GM13976 (cell line): ENCODE results near the gene EFNB1.

ENCODE experiments used
- DNase-seq: peaks from one replicate; pipeline ENCODE4 v3.0.0; 2012; ENCODE audit warnings: low spot score
- in situ Hi-C: fragments of 300-500 bp; cut with MboI; formaldehyde crosslinking; loops from one replicate; pipeline ENCODE4 v1.12.0; 2022; ENCODE audit warnings: low sequenced_read_pairs, mixed read lengths, inconsistent platforms; ENCODE audit not compliant: unreplicated experiment
- TF ChIP-seq, protein P1 (sequence below): IDR thresholded peaks from 2 replicates; pipeline ENCODE4 v1.5.1; 2012; ENCODE audit warnings: borderline replicate concordance, mild to moderate bottlenecking; ENCODE audit not compliant: insufficient read depth; ENCODE audit errors: extremely low read depth, missing control alignments, control extremely low read depth

Gene EFNB1

DNA sequence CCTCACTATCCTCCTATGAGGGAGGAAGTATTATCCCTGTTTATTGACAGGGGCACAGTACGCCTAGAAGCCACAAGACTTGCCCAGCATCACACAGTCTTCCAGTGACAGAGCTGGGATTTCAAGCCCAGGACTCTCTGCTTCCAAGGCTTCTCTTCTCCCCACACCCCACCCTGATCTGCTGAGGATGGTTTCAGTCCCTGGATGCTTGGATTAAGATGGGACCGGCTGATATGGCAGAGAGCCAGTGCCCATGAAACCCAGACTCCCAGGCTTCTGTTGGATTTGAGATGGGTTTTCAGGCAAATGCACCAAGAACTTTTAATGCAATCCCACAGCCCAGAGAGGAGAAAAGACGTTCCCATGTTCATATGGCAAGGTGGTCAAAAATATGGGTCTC is 23.2 kb downstream of the EFNB1 start:
- DNase-seq = no peak
- TF ChIP-seq, protein P1, sequence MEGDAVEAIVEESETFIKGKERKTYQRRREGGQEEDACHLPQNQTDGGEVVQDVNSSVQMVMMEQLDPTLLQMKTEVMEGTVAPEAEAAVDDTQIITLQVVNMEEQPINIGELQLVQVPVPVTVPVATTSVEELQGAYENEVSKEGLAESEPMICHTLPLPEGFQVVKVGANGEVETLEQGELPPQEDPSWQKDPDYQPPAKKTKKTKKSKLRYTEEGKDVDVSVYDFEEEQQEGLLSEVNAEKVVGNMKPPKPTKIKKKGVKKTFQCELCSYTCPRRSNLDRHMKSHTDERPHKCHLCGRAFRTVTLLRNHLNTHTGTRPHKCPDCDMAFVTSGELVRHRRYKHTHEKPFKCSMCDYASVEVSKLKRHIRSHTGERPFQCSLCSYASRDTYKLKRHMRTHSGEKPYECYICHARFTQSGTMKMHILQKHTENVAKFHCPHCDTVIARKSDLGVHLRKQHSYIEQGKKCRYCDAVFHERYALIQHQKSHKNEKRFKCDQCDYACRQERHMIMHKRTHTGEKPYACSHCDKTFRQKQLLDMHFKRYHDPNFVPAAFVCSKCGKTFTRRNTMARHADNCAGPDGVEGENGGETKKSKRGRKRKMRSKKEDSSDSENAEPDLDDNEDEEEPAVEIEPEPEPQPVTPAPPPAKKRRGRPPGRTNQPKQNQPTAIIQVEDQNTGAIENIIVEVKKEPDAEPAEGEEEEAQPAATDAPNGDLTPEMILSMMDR = no peak
- in situ Hi-C loops = no loop called here

DNA sequence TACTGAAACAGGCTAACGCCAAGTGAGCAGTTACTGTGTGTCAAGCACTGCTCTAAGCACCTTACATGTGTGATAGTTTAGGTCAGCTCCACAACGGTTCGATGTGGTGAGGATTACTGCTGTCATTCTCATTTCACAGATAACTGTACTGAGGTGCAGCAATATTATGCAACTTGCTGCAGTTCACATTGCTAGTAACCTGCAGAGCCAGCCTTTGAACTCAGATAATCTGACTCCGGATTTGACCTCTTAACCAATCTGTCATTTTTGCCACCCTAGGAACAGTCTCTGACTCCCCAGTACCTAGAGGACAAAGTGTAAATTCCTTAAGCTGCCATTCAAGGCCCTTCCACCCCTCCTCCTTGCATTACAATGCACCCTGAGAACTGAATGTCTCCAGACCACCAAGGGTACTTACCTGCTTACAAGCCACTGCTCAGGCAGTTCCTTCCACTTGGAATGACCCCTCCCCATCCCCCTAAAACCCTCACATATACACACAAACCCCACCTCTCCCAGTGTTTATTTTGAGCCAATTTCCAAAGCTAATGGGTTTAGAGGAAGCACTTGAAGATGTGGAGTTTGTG is 24.9 kb downstream of the EFNB1 start:
- TF ChIP-seq, protein P1 = no peak
- in situ Hi-C loops = no loop called here
- no peak for DNase-seq

DNA sequence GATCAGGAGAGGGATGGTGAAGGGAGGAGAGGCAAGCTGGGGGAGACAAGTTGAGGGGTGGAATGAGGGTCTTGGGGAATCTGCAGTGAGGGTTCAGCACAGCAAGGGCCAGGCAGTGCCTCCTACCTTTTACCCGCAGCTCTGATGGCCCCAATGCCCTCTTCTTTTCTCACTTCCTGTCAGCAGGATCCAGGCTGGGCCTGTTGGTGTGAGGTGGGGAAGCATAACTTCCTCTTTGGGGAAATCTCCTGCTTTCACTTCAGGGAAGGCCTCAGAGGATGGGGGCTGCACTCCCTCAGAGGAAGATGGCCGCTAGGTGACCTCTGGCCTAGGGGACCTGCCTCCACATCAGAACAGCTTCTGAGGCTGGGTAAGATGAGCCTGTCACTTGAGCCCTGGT is 36.5 kb downstream of the EFNB1 start:
- TF ChIP-seq, protein P1 = no peak
- DNase-seq = no peak
- in situ Hi-C loops = no loop called here

DNA sequence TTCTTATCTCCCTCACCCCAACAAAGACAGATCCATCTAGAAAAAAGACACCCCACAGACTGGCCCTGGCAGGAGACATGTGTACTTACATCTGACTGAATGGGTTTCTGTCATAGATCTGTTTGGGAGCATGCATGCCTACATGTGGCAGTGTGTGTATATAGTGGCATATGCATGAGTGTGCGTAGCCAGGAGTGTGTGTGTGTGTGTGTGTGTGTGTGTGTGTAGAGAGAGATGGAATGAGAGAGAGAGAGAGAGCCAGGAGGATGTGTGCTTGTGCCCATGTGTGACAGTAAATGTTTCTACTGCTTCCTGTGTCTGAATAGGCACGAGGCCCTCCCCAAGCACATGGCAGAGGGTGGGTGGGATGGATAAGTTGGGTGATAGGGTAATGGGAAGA is 37.1 kb downstream of the EFNB1 start:
- TF ChIP-seq, protein P1 = no peak
- in situ Hi-C loops = no loop called here
- no peak for DNase-seq

DNA sequence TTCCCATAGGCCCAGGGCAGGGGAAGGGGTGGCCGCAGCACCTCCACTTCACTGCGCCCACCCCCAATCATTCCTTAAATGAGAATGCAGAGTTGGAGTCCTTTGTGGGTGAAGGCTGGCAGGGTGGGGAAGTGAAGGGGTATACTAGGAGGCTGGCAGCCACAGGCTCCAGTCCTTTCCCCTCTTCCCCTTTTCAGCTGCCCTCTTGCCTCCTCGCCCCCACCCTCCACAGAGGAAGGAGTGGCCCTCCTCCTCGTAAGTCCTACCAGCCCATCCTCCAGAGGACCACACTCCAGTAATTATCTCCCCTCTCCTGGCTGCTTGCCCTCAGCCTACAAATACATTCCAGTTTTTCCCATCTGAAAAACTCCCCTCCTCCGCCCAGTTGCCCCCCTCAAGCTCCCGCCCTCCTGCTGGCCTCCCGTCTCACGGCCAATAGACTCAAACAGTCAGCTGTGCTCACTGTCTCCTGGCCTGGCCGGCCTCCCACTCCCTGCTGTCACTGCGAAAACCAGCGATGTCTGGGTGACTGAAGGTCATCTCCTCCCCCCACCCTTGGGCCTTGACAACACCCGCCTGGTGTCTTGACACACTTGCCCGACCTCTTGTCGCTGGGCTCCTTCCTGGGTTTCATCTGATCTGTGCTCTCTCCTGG is 38.8 kb downstream of the EFNB1 start:
- DNase-seq = no peak
- in situ Hi-C loops = no loop called here

DNA sequence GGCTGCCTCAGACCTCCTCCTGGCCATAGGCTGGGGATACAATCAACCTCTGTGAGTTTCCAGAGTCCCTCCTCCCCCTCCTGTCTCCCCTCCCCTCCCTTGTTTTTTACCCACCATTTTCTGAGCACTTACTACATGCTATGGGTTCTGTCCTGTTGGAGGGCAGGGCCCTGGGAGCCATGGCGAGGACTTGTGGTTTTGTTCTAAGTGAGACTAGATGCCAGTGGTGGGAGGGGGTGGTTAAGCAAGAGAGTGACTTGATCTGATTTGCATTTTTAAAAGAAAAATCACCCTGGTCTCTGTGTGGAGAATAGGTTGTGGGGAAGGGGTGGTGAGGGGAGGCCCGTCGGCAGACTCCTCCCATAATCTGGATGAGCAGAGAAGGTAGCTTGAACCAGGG is 39.5 kb downstream of the EFNB1 start:
- in situ Hi-C loops = no loop called here
- no peak for DNase-seq
- TF ChIP-seq, protein P1 = no peak

More for the DNA sequence above, 38.8 kb downstream of the EFNB1 start:
- TF ChIP-seq, protein P1 = no peak
